BJ (cell line): Measurements from ENCODE around the gene BAX. TPM values are rescaled to one million over a fixed set of nuclear protein-coding genes. Genes with fewer than 3 reads are reported as not detected.
"Not testable (repeated sequence)": the region's sequence is repeated elsewhere in the genome, so short reads cannot be mapped to it uniquely, and the experiment has no call there.

ENCODE experiments used
- CTCF ChIA-PET: fragments of 350-600 bp; formaldehyde crosslinking; extraction: SDS; loops from one replicate; lab custom pipeline; 2021; ENCODE audit warnings: antibody characterized with exemption, inconsistent platforms; lab: Yijun Ruan, JAX
- POLR2A ChIA-PET: fragments of 300-600 bp; sonication (Branson Sonifier 250); formaldehyde crosslinking; extraction: SDS; loops from one replicate; lab custom pipeline; 2021; ENCODE audit warnings: antibody characterized with exemption; lab: Charles Lee
- DNase-seq: peaks from one replicate; pipeline ENCODE4 v3.0.0-alpha.2; 2011; ENCODE audit warnings: low read depth
- H3K27me3 ChIP-seq: 2 replicates; pipeline ENCODE4 v1.6.0; 2011; ENCODE audit warnings: low read length; ENCODE audit not compliant: control insufficient read depth, insufficient read depth
- H3K36me3 ChIP-seq: 2 replicates; pipeline ENCODE4 v1.5.1; 2011; ENCODE audit warnings: low read length; ENCODE audit not compliant: control insufficient read depth, insufficient read depth
- H3K4me3 ChIP-seq: 2 replicates; pipeline ENCODE4 v1.5.1; 2011; ENCODE audit warnings: low read depth, mild to moderate bottlenecking, control low read depth, low read length
- CTCF ChIP-seq: IDR thresholded peaks from 2 replicates; pipeline ENCODE4 v1.5.1; 2011; ENCODE audit warnings: low read depth, mild to moderate bottlenecking, control low read depth, inconsistent platforms, low read length, moderate library complexity; ENCODE audit not compliant: insufficient read depth
- polyA plus RNA-seq: library from polyadenylated mRNA; depleted of rRNA; stranded (reverse); fragments of >200 nt; gene quantifications from 2 replicates; pipeline ENCODE4 v1.2.3, GENCODE V29; 2011

The BAX gene
- polyA plus RNA-seq, 1 experiment: 159 TPM

- no peak for TF ChIP-seq CTCF
- ChIA-PET CTCF (interaction anchor here (1.1 kb wide), 1 partner anchor 123 kb away, joined by 3 read pairs; no protein-coding TSS in a partner anchor), POLR2A (no interaction called here)
- Histone ChIP-seq H3K36me3 (peaks cover 20% of the 10 kb centered on the region), H3K27me3 (no peaks in the 10 kb centered on the region), H3K4me3 (no peak overlapping the region)
- DNase-seq: no peak
Observed at GRCh38 chr19:48918801-48919247, 35.9 kb upstream of the BAX start.

GRCh38 chr19:48919271-48919670, 35.4 kb upstream of the BAX start:
- POLR2A ChIA-PET, H3K4me3 ChIP-seq, DNase-seq, H3K27me3 ChIP-seq: not testable (repeated sequence)
- H3K36me3 ChIP-seq: peaks cover 18% of the 10 kb centered on the region
- CTCF ChIA-PET: interaction anchor here (1.1 kb wide), 1 partner anchor 124 kb away, joined by 3 read pairs; no protein-coding TSS in a partner anchor

DNA sequence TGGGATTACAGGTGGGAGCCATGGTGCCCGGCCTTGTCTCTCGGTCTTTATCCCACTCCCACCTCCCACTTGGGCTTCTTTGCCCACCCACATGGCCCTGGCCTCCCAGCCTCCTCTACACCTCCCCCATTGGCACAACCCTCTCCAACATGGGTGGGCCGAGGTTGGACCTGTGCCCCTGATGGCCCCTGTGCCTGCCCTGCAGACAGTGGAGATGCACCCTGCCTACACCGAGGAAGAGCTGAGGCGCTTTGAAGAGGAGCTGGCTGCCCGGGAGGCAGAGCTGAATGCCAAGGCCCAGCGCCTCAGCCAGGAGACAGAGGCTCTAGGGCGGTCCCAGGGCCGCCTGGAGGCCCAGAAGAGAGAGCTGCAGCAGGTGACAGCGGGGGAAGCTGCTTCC, 33.7 kb upstream of the BAX start:
- CTCF ChIA-PET: no interaction called here

GRCh38 chr19:48921721-48922500, 32.8 kb upstream of the BAX start:
- no peak for DNase-seq
- H3K4me3 ChIP-seq: no peak overlapping the region
- peaks cover 16% of the 10 kb centered on the region for H3K36me3 ChIP-seq
- ChIA-PET CTCF (no interaction called here), POLR2A (no interaction called here)
- TF ChIP-seq CTCF: no peak
- H3K27me3 ChIP-seq: no peaks in the 10 kb centered on the region

More for the DNA sequence above, 33.7 kb upstream of the BAX start:
- no peaks in the 10 kb centered on the region for H3K27me3 ChIP-seq
- no peak for TF ChIP-seq CTCF
- no peak for DNase-seq
- POLR2A ChIA-PET: no interaction called here
- peaks cover 16% of the 10 kb centered on the region for H3K36me3 ChIP-seq
- no peak overlapping the region for H3K4me3 ChIP-seq

DNA sequence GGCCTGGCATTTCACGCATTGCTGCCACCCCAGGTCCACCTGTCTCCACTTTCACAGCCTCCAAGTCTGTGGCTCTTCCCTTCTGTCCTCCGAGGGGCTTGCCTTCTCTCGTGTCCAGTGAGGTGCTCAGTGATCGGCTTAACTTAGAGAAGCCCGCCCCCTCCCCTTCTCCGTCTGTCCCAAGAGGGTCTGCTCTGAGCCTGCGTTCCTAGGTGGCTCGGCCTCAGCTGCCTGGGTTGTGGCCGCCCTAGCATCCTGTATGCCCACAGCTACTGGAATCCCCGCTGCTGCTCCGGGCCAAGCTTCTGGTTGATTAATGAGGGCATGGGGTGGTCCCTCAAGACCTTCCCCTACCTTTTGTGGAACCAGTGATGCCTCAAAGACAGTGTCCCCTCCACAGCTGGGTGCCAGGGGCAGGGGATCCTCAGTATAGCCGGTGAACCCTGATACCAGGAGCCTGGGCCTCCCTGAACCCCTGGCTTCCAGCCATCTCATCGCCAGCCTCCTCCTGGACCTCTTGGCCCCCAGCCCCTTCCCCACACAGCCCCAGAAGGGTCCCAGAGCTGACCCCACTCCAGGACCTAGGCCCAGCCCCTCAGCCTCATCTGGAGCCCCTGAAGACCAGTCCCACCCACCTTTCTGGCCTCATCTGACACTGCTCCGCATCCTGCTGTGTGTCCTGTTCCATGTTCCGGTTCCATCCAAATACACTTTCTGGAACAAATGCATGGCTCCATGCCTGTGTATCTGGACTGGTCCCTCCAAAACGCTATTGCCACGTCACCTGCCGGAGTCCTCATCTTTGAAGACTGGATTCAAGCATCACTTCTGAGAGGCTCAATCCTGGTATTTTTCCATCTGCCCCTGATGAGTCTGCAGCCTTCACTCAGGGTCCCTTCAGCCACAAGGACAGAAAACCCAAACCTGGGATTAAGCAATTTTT, 31.9 kb upstream of the BAX start:
- no peak for TF ChIP-seq CTCF
- no peak for DNase-seq
- CTCF ChIA-PET: no interaction called here
- no peak overlapping the region for H3K4me3 ChIP-seq
- POLR2A ChIA-PET: no interaction called here
- H3K27me3 ChIP-seq: no peaks in the 10 kb centered on the region
- peaks cover 16% of the 10 kb centered on the region for H3K36me3 ChIP-seq
